GM12878 (cell line): Measurements from ENCODE around the gene OR6C2. TPM values are rescaled to one million over a fixed set of nuclear protein-coding genes. Genes with fewer than 3 reads are reported as not detected.

Experiments used
- ATAC-seq: fragments of 200-7000 bp; cut with Tn5 transposase; 3 replicates; pipeline ENCODE4 v1.9.1; 2020; ENCODE audit warnings: mild to moderate bottlenecking, moderate library complexity
- BruUV-seq: library from RNA; stranded (reverse); fragments of 400-500 nt; replicated peaks from 2 replicates; lab custom pipeline; 2021; lab: Mats Ljungman, UMichigan
- CTCF ChIA-PET: fragments of 300-600 bp; sonication (Branson Sonifier 250); formaldehyde crosslinking; extraction: SDS; loops from one replicate; lab custom pipeline; 2021; ENCODE audit warnings: inconsistent platforms; lab: Yijun Ruan, JAX
- POLR2A ChIA-PET: fragments of 350-600 bp; formaldehyde crosslinking; extraction: SDS; loops from one replicate; lab custom pipeline; 2021; ENCODE audit warnings: inconsistent platforms; lab: Charles Lee
- RAD21 ChIA-PET: fragments of 300-600 bp; sonication (Branson Sonifier 250); formaldehyde crosslinking; loops from one replicate; lab custom pipeline; 2023; ENCODE audit warnings: antibody characterized with exemption; ENCODE audit not compliant: unreplicated experiment; lab: Charles Lee
- SMC1A ChIA-PET: fragments of 300-600 bp; sonication (Branson Sonifier 250); formaldehyde crosslinking; loops from one replicate; lab custom pipeline; 2023; ENCODE audit not compliant: unreplicated experiment, uncharacterized antibody; lab: Charles Lee
- DNase-seq: peaks from one replicate; pipeline ENCODE4 v3.0.0-alpha.2; 2011; ENCODE audit warnings: low read depth, low spot score
- FAIRE-seq: peaks from 3 replicates; lab custom pipeline; 2011; peaks lifted over from hg19 to GRCh38; lab: Jason Lieb, UNC
- H2AFZ ChIP-seq: 2 replicates; pipeline ENCODE4 v1.6.0; 2011; ENCODE audit warnings: low read depth, low read length, control low read depth; ENCODE audit not compliant: control insufficient read depth
- H3K27ac ChIP-seq: 2 replicates; pipeline ENCODE4 v1.5.1; 2011; ENCODE audit warnings: control low read depth; ENCODE audit not compliant: control insufficient read depth, insufficient read depth
- H3K27me3 ChIP-seq, 2 experiments: replicated peaks in 1 of 2; 2 replicates each; pipeline versions ENCODE4 v1.6.0 to v1.6.1; 2011; ENCODE audit warnings: low read length in 1 of 2; ENCODE audit not compliant: control insufficient read depth in 2 of 2, insufficient read depth in 2 of 2
- H3K36me3 ChIP-seq, 2 experiments: 2 replicates each; pipeline ENCODE4 v1.5.1; 2011; ENCODE audit warnings: low read length in 1 of 2; ENCODE audit not compliant: control insufficient read depth in 2 of 2, insufficient read depth in 2 of 2
- H3K4me1 ChIP-seq: 2 replicates; pipeline ENCODE4 v1.6.1; 2011; ENCODE audit warnings: mild to moderate bottlenecking, low read length, moderate library complexity, mixed read lengths; ENCODE audit not compliant: control insufficient read depth, insufficient read depth
- H3K4me2 ChIP-seq: 2 replicates; pipeline ENCODE4 v1.6.0; 2011; ENCODE audit warnings: control low read depth; ENCODE audit not compliant: control insufficient read depth, insufficient read depth
- H3K4me3 ChIP-seq: fragments of 200-600 bp; sonication (generic); 2 replicates; pipeline ENCODE4 v1.5.1; 2016
- H3K79me2 ChIP-seq: 2 replicates; pipeline ENCODE4 v1.6.0; 2011; ENCODE audit warnings: low read length; ENCODE audit not compliant: control insufficient read depth, insufficient read depth
- H3K9ac ChIP-seq: 2 replicates; pipeline ENCODE4 v1.8.0; 2011; ENCODE audit warnings: low read length, control low read depth, mixed read lengths; ENCODE audit not compliant: control insufficient read depth, insufficient read depth
- H3K9me3 ChIP-seq: replicated peaks from 3 replicates; pipeline ENCODE4 v1.5.1; 2011; ENCODE audit warnings: mild to moderate bottlenecking, low read length; ENCODE audit not compliant: control insufficient read depth, insufficient read depth
- H4K20me1 ChIP-seq: 2 replicates; pipeline ENCODE4 v1.6.0; 2011; ENCODE audit not compliant: control insufficient read depth, insufficient read depth
- E2F8 ChIP-seq: fragments of 450-650 bp; IDR thresholded peaks from 2 replicates; pipeline ENCODE4 v1.6.1; 2018; ENCODE audit warnings: mild to moderate bottlenecking, low read depth, moderate library complexity; ENCODE audit not compliant: partially characterized antibody
- IKZF2 ChIP-seq, 2 experiments: fragments of 450-650 bp; IDR thresholded peaks; 2 replicates each; pipeline ENCODE4 v1.6.1; 2017; ENCODE audit warnings: mild to moderate bottlenecking in 2 of 2, moderate library complexity in 2 of 2
- MTA2 ChIP-seq: fragments of 450-650 bp; IDR thresholded peaks from 2 replicates; pipeline ENCODE4 v1.6.1; 2016; ENCODE audit warnings: low read depth, mild to moderate bottlenecking, moderate library complexity
- POLR2AphosphoS2 ChIP-seq: IDR thresholded peaks from 2 replicates; pipeline ENCODE4 v1.6.1; 2011; ENCODE audit warnings: low read depth, mild to moderate bottlenecking, low read length, improper control_type of control experiment, moderate library complexity
- POU2F2 ChIP-seq: IDR thresholded peaks from 3 replicates; pipeline ENCODE4 v1.6.1; 2011; ENCODE audit warnings: low read depth, mild to moderate bottlenecking, low read length, borderline replicate concordance
- REST ChIP-seq: IDR thresholded peaks from 2 replicates; pipeline ENCODE4 v1.6.1; 2012; ENCODE audit warnings: mild to moderate bottlenecking, low read depth, low read length
- ZBTB40 ChIP-seq: fragments of 450-650 bp; IDR thresholded peaks from 2 replicates; pipeline ENCODE4 v1.6.1; 2016; ENCODE audit warnings: mild to moderate bottlenecking, moderate library complexity, borderline replicate concordance
- WGBS: methylation state at CpG from one replicate; pipeline ENCODE4 v1.1.6; 2016; ENCODE audit warnings: low lambda C conversion rate; ENCODE audit not compliant: insufficient replicate concordance, insufficient coverage; ENCODE audit errors: missing lambda C conversion rate; 5-methylcytosine and 5-hydroxymethylcytosine counted together
- in situ Hi-C: fragments of 300-500 bp; cut with MboI; formaldehyde crosslinking; loops from 9 replicates; pipeline ENCODE4 v1.14.3; 2018; ENCODE audit warnings: mixed read lengths
- intact Hi-C: fragments of 100-400 bp; cut with micrococcal nuclease; formaldehyde crosslinking; loops from one replicate; pipeline ENCODE4 v1.14.2; 2022; ENCODE audit not compliant: unreplicated experiment
- polyA plus RNA-seq, 11 experiments: library from polyadenylated mRNA; depleted of rRNA in 4 of 11; unstranded in 6 of 11; stranded (reverse) in 5 of 11; fragments of >200 nt; fragmentation: Nextera tagmentation in 4 of 11; fragmentation: Illumina TruSeq in 1 of 11; extraction: Ambion mirVana in 4 of 11; extraction: Trizol in 1 of 11; gene quantifications; 1 replicate in 1 of 11; 2 replicates in 10 of 11; pipeline versions ENCODE4 v1.2.1 to v1.2.3, GENCODE V29; 2011 to 2016; ENCODE audit warnings: inconsistent platforms in 2 of 11, missing spikeins in 2 of 11, low read depth in 1 of 11
- total RNA-seq, 4 experiments: library from RNA; depleted of rRNA in 3 of 4; stranded (reverse); fragments of >200 nt in 3 of 4; fragmentation: Illumina TruSeq in 1 of 4; extraction: Trizol in 1 of 4; gene quantifications; 2 replicates each; pipeline versions ENCODE4 v1.2.1 to v1.2.3, GENCODE V29; 2013 to 2021
- TF ChIP-seq, protein P1 (sequence below): fragments of 450-650 bp; IDR thresholded peaks from 2 replicates; pipeline ENCODE4 v1.6.1; 2014; ENCODE audit warnings: mild to moderate bottlenecking
- TF ChIP-seq, protein P2 (sequence below): IDR thresholded peaks from 2 replicates; pipeline ENCODE4 v1.6.1; 2012; ENCODE audit warnings: low read depth, low read length, improper control_type of control experiment

OR6C2 gene
- total and polyA plus RNA-seq, 10 of the 15 experiments (the other 5 are each of a cell fraction or from before 2014, with no cell fraction given), result not detected

DNA sequence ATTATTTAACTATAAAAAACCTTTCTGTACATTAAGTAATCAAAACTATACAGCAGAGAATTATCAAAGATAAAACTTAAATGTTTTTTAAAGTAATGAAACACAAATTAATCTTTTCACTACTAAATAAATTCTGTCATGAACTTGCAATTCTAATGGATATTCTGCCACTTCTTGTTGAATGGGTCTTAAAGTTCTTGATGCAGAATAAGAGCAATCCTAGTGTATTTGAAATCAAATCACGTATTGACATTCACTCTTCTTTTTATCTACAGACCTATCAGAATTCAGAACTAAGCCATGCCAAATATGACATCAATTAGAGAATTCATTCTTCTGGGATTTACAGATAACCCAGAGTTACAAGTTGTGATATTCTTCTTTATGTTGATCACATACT, 43.6 kb upstream of the OR6C2 start, which contains the start of gene OR6C65 (continued):
- TF ChIP-seq, protein P1, sequence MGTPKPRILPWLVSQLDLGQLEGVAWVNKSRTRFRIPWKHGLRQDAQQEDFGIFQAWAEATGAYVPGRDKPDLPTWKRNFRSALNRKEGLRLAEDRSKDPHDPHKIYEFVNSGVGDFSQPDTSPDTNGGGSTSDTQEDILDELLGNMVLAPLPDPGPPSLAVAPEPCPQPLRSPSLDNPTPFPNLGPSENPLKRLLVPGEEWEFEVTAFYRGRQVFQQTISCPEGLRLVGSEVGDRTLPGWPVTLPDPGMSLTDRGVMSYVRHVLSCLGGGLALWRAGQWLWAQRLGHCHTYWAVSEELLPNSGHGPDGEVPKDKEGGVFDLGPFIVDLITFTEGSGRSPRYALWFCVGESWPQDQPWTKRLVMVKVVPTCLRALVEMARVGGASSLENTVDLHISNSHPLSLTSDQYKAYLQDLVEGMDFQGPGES, result no peak

- intact Hi-C loops (no loop called here), in situ Hi-C loops (no loop called here)
- Histone ChIP-seq H3K4me2 (no peak overlapping the region), H2AFZ (no peak overlapping the region), H3K27ac (no peak overlapping the region), H3K79me2 (no peaks in the 10 kb centered on the region), H3K27me3 (no peaks in the 10 kb centered on the region), H4K20me1 (no peaks in the 10 kb centered on the region), H3K9me3 (no peaks in the 10 kb centered on the region), H3K36me3 (no peaks in the 10 kb centered on the region), H3K9ac (no peak overlapping the region), H3K4me3 (no peak overlapping the region), H3K4me1 (no peaks in the 10 kb centered on the region)
- DNase-seq (no peak), ATAC-seq (no peak), FAIRE-seq (no peak)
- ChIA-PET SMC1A (no interaction called here), CTCF (no interaction called here), POLR2A (no interaction called here), RAD21 (no interaction called here)
- 0% methylated on average over 1 of the region's 1 CpG for WGBS
- no TSS peak for BruUV-seq
- TF ChIP-seq REST (no peak), E2F8 (no peak), IKZF2 (IDR thresholded peaks at IDR 0.05) (no peak), POLR2AphosphoS2 (no peak), MTA2 (no peak), POU2F2 (no peak), ZBTB40 (no peak)
- TF ChIP-seq, protein P2, sequence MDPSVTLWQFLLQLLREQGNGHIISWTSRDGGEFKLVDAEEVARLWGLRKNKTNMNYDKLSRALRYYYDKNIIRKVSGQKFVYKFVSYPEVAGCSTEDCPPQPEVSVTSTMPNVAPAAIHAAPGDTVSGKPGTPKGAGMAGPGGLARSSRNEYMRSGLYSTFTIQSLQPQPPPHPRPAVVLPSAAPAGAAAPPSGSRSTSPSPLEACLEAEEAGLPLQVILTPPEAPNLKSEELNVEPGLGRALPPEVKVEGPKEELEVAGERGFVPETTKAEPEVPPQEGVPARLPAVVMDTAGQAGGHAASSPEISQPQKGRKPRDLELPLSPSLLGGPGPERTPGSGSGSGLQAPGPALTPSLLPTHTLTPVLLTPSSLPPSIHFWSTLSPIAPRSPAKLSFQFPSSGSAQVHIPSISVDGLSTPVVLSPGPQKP, result no peak
Observed at GRCh38 chr12:55407866-55408265, 36.0 kb upstream of the OR6C2 start.
